Stimulated activated CD4-positive, alpha-beta T cell treated with anti-CD3 and anti-CD28 coated beads, Interleukin-2, amount 100 ng/mL, for 4 hours (primary cell): ENCODE results near the gene C11orf86.
"Not testable (repeated sequence)": the region's sequence is repeated elsewhere in the genome, so short reads cannot be mapped to it uniquely, and the experiment has no call there.

Source experiments
- DNase-seq: peaks from one replicate; pipeline ENCODE4 v3.0.0-alpha.2; 2020; ENCODE audit warnings: low read depth

The C11orf86 gene

GRCh38 chr11:66967670-66968425, 7.3 kb upstream of the C11orf86 start:
- no peak for DNase-seq

DNA sequence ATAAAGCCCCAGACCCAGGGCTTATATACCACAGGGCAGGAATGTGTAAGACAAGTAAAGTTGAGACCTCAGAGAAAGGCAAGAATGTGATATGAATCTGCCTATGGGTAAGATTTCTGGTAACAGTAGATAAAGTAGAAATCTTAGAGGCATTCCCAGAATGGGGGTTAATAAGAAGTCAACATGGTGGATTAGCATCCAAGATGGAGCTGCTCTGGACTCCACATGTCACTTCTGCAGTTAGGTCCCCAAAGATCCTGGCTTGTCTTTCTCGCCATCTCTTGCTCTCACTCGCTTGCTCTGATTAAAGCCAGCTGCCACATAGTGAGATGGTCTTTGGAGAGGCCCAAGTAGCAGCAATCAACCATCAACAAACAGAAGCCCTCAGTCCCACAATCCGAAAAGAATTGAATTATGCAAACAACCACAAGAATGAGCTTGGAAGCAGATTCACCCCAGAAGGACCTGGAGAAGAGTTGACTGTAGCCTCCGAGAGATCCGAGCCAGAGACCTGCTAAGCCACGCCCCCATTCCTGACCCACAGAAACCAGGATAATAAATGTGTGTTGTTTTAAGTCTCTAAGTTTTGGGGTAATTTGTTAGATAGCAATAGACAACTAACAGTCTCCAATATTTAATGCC, 5.4 kb upstream of the C11orf86 start:
- no peak for DNase-seq

DNA sequence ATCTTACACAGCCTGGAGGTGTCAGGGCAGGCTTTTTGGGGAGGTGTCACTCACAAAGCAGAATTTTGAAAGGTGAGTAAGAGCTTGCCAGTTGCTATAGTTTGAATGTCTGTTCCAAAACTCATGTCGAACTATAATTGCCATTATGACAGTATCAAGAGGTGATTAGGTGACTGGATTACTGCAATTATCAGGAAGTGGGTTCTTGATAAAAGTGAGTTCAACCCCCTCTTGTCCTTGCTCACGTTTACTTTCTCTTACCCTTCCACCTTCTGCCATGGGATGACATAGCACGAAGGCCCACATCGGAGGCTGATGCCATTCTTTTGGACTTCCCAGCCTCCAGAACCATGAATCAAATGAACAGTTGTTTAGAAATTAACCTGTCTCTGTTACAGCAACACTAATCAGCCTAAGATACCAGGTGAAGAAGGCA, 4.7 kb upstream of the C11orf86 start:
- no peak for DNase-seq

DNA sequence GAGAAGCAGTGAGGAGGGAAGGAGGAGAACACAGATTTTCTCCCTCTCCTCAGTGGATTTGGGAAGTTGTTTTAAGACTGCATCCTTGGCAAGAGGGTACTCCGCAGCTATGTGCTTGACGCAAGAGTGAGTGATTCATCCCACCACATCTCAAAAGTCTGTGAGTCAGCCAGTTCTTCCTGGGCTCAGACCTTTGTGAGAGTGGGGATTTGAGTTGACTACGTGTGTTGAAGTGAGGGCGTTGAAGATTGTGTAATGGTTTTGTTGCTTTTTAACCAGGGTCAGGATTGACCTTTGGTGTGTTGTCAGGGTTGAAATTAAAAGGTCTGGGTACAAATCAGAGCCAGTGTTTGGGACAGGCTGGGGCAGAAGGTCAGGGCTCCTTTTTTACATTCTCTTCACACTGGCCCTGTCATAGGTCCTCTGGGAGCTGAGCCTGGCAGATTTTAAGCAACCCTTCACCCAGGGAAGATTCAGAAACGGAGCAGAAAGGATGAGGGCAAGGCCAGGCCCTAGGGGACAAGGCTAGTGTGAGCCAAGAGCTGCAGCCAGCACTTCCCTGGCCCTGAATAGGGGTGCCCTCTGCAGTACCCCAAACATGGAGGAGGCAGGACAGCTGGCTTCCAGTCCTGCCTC, 4.2 kb upstream of the C11orf86 start:
- no peak for DNase-seq

- DNase-seq = no peak
Measured at GRCh38 chr11:66971488-66971887, 3.6 kb upstream of the C11orf86 start.

DNA sequence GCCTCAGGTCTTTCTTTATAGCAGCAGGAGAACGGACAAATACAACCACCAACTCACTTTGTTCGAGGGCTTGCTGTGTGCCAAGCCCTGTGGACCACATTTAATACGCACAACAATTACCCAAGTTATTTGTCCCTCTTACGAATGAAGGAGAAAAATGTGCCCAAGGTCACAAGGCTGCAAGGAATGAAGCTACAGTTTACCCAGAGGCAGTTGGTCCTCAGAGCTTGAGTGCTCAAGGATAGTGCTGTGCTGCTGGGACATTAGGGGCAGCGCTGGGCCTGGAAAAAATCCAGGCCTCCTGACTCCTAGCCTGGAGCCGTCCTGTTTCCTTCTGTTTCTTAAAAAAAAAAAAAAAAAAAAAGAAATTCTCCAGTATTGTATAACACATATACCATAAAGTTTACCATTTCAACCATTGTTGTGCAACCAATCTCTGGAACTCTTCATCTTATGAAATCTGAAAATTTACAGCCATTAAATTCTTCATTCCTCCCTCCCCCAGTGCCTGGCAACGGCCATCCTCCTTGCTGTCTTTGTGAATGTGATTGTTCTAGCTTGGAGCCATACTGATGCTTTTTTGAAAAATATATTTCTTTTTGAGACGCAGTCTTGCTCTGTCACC, 1.0 kb upstream of the C11orf86 start:
- no peak for DNase-seq

DNA sequence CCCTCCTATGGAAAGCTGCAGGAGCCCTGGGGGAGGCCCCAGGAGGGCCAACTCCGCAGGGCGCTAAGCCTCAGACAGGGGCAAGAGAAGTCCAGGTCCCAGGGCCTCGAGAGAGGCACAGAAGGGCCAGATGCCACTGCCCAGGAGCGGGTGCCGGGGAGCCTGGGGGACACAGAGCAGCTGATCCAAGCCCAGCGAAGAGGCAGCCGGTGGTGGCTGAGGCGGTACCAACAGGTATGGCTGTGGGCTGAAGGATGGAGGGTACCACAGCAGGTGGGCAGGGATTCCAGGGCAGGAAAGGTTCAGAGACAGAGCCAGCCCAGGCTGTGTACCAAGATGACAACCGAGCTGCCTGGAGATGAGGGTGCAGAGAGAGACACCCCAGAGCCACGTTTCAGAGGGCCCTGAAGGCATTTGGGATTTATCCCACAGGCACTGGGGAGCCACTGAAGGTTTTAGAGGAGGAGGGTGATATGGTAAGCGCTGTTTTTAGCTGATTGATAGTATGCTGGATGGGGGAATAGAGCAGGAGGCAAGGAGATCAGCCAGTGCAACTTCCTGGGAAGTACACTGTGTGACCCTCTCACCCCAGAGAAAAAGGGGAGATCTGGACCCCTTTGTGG, 412 bp downstream of the C11orf86 start:
- DNase-seq = no peak

GRCh38 chr11:66976028-66976467, 944 bp downstream of the C11orf86 start:
- DNase-seq = peak; percentile 4

- no peak for DNase-seq
Measured at GRCh38 chr11:66976925-66977324, 1.8 kb downstream of the C11orf86 start.

GRCh38 chr11:66978229-66978628, 3.1 kb downstream of the C11orf86 start:
- no peak for DNase-seq

- no peak for DNase-seq
Measured at GRCh38 chr11:66978717-66979116, 3.6 kb downstream of the C11orf86 start.

GRCh38 chr11:66979336-66979980, 4.4 kb downstream of the C11orf86 start:
- DNase-seq = no peak

- no peak for DNase-seq
Measured at GRCh38 chr11:66981976-66982578, 7.0 kb downstream of the C11orf86 start.

DNA sequence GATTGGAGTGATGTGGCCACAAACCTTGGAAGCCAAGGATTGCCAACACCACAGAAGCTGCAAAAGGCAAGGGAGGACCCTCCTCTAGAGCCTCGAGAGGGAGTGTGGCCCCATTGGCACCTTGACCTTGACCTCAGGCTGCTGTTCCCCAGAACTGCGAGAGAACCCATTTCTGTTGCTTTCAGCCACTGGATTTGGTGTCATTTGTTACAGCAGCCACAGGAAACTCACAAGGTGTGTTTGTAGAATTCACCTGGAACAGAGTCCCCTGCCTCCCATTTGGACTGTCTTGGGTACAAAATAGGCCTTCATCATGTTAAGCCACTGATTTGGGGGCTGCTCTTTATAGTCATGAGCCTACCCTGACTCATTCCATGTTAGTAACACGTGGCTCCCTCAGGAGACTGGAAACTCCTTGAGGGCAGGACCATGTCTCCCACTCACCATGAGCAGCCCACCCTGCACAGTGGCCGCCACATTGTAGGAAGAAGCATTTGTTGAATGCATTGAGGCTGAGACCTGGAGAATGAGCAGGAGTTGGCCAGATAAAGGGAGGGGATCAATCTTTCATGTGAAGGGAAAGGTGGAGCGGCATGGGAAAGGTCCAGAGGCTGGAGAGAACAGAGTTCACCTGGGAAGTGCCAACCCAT, 8.3 kb downstream of the C11orf86 start:
- DNase-seq = no peak

GRCh38 chr11:66985508-66986177, 10.5 kb downstream of the C11orf86 start:
- DNase-seq = no peak

DNA sequence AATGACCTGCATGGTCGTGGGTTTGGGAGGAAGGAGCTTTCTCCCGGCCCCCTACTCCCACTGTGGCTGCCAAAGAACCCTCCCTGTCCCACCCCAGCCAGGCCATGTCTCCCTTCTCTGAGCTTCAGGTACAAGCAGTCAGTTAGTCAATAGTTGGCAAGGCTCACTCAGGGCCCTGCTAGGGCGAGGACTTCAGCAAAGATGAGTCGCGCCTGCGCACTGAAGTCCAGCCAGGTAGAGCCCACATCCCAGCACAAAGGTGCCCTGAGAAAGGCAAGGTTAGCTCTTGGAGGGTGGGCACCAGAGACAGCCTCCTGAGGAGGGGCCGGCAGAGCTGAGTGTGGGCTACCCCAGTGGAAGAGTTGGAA, 11.1 kb downstream of the C11orf86 start:
- DNase-seq = no peak

DNA sequence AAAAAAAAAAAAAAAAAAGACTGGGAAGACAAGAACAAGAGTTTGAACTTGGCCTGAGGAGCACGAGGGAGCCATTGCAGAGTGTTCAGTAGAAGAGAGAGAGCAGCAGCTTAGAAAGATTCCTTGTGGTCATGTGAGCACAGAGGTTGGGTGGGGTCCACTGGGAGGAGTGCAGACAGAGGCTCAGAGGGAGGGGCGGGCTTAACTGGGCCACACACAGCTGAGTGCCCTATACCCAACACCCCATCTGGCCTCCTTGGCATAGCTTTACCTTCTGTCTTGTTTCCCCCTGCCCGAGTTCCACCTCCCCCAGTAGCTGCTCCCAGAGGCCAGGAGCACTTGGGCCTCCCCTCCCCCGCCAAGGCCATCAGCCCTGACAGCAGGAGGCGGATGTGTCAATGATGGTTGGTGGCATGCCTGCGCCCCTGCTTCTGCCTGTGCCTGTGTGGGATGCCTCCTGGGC, 12.1 kb downstream of the C11orf86 start:
- DNase-seq = no peak

DNA sequence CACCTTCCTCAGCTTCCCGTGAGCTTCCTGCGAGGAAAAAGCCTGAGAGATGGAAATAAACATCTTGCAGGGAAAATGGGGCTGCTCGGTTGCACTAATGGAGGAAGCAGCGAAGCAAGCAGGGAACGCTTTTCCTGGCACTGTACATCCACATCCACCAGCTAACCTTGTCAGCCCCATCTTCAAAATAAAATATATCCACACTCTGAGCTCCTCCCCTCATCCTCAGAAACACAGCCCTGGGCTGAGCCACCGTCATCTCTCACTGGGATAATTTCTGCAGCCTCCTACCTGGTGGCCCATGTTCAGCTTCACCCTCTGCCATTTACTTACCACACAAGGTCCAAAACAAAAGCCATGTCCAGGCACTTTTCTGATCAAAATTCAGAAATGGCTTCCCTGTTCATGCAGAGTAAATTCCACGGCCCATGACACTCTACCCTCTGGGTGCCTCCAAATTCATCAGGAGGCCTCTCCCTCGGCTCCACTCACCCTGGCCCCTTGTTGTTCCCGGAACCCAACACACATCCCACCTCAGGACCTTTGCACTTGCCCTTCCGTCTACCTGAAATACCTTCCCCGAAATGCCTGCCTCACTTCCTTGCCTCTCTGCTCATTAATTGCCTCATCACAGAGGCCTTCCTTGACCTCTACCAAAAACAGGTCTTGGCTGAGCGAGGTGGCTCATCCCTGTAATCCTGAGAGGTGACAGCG, 13.0 kb downstream of the C11orf86 start:
- no peak for DNase-seq

GRCh38 chr11:66988741-66989140, 13.6 kb downstream of the C11orf86 start:
- not testable (repeated sequence) for DNase-seq
